Stimulated activated CD8-positive, alpha-beta memory T cell treated with anti-CD3 and anti-CD28 coated beads, Interleukin-7, amount 100 ng/mL, for 24 hours (primary cell): ENCODE data around the gene RAB4B.
"Not testable (repeated sequence)": the region's sequence is repeated elsewhere in the genome, so short reads cannot be mapped to it uniquely, and the experiment has no call there.

ENCODE experiments used
- DNase-seq: peaks from one replicate; pipeline ENCODE4 v3.0.0-alpha.2; 2020; ENCODE audit warnings: low read depth

The RAB4B gene

DNA sequence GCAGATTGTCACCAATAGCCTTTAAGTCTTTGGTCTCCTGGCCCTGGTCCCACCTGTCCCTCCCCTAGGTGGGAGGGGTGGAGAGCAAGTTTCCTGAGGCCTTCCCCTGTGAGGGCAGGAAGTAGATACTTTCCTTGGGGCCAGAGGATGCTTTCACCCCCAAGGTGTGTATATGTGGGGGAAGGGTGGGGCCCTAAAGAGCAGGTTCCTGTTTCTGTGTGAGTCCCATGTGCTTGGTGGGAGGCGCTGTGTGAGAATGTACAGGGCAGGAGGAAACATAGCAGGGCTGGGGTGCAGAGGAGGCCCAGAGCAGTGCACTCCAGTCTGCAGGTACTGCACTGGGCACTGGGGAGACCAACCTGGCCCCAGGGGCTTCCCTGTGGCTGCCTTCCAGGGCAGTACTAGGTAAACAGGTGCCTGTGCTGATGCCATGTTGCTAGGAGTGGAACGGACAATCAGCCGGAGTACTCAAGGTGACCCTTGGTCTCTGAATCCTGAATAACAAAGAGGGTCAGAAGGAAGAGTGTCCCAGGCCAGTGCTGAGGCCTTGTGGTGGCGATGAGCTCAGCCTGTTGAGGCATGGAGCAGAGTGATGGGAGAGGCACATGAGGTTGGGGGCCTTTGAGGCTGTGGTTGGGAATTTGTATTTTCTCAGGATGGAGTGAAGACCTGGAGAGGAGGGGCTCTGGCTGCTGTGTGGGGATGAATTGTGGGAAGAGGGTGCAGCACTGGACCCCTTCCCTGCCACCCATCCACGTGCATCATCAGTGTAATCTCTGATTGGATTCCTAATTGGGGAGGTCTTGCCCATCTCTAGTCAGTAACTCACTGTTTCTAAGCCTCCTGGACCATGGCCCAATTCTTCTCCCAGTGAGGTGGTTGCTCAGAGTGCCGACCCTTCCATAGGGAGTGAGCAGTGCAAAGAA is 26.1 kb downstream of the RAB4B start:
- DNase-seq: no peak

DNA sequence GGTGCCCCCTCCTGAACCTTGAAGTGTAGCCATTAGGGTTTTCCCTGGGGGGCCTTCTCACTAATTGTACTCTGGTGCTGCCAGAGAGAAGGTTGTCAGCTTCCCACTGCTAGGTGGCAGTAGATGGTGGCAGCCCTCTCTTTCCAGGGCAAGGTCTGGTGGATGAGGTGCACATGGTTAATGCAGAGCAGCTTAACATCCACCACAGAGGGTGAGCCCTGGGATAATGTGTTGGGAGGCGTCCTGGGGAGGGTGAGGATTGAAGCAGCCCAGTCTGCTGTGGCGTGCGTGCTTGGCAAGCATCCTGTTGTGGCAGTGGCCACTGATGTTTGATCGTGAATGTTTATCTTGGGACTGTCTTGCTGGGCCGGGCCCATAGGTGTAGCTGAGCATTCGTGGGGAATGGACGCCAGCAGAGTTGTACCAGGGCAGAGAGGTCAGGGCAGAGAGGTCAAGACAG is 26.8 kb downstream of the RAB4B start:
- DNase-seq: no peak

DNA sequence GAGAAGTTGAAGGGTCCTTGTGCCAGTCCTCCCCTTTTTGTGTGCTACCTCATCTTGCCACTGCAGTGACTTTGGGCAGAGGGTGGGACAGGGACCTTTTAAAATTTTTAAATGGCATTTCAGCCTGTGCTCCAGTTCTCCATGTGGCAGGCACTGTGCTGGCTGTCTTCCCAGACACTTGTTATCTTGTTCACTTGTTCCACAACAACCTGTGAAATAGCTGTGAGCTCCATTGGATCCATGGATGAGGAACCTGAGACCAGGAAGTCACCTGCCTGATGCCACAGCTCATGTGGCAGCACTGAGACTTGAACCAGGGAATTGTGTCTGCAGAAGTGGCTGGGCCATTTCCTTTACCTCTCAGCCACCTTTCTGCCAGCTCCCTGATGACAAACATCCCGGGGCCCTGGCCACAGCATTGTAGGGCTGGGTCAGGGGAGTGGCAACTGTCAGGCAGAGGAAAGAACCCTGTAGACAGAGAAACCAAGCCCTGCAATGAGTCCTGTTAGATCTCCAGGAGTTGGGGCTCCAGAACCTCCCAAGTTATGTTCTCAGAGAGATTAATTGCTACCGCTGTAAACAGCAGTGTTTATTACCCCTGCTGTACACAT is 27.3 kb downstream of the RAB4B start:
- DNase-seq: no peak

- DNase-seq: peak; percentile 53
These were observed 28.5 kb downstream of the RAB4B start for GRCh38 chr19:40806423-40807146.

DNA sequence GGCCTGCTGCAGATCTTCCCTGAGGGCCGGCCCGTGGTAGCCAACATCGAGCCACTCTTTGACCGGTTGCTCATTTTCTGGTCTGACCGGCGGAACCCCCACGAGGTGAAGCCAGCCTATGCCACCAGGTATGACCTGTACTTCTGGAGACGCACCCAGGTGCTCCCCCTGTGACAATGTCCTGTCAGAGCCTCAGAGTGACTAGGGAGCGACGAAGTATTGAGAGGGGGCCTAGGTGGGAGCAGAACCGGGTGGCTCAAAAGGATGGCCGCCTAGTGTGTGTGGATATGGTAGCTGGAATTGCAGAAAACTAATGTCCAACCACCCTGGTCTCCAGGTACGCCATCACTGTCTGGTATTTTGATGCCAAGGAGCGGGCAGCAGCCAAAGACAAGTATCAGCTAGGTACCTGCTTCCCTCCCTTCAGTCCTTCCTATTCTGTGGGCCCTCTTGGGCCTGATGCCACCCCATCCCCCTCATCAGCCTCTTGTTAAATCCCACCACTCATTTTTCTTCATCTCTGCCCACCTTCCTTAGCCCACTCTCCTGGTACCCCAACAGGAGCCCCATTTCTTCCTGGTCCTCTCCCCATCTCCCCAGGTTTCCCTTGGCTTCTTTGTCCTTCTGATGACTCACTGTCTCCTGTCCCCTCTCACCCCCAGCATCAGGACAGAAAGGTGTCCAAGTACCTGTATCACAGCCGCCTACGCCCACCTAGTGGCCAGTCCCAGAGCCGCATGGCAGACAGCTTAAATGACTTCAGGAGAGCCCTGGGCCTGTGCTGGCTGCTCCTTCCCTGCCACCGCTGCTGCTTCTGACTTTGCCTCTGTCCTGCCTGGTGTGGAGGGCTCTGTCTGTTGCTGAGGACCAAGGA is 29.3 kb downstream of the RAB4B start:
- no peak for DNase-seq

- DNase-seq: no peak
These were observed 29.9 kb downstream of the RAB4B start for GRCh38 chr19:40808021-40808325.

DNA sequence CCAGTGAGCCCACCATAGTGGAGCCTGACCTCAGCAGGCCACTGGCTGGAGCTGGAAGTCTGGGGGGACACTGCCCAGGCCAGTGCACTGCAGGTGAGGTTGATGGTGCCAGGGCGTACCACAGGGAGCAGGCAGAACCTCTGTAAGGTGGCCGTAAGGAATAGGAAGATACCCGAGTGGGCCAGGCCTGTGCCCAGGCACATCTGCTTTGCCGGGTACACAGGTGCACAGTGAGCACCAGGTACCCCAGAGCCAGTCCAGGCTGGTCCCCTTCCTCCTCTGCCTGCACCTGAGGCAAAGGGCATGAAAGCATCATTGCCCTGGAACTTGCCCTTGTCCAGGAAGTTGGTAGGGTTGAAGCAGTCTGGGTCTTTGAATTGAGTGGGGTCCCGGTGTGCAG is 30.4 kb downstream of the RAB4B start:
- DNase-seq: no peak

- no peak for DNase-seq
These were observed 31.5 kb downstream of the RAB4B start for GRCh38 chr19:40809358-40810086.

GRCh38 chr19:40810160-40810559 is 32.1 kb downstream of the RAB4B start:
- DNase-seq: no peak

DNA sequence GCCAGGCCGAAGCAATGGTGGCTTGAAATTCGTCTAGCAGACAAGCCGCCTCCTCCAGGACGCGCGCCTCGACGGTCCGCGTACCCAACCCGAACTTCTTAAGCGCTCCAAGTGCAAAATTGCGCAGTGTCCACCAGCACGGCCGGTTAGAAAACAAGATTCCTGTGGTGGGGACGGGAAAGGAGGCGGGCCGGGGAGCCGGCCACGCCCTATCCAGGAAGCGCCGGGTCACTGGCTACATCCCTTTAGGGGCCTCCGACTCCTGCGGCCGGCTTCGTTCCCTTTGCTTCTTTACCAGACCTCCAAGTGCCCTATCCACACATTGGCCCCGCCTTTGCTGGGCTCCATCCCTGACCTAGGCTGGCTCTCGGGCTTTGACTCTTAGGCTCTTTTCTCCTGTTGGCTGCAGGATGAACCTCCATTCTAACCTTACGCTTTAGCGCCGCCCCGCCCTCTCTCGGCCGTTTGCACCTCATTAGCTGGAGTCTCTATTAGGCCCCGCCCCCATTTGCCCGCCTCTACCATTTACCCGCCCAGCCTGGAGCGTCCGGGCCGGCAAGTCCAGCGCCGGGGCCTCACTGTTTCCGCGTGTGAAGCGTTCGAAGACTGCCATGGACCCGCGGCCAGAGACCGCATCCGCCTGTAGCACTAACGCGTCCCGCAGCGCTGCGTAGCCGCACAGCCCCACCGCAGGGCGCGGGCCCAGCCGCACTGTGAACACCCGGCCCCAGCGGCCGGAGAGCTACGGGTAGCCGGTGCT is 32.8 kb downstream of the RAB4B start:
- not testable (repeated sequence) for DNase-seq

DNA sequence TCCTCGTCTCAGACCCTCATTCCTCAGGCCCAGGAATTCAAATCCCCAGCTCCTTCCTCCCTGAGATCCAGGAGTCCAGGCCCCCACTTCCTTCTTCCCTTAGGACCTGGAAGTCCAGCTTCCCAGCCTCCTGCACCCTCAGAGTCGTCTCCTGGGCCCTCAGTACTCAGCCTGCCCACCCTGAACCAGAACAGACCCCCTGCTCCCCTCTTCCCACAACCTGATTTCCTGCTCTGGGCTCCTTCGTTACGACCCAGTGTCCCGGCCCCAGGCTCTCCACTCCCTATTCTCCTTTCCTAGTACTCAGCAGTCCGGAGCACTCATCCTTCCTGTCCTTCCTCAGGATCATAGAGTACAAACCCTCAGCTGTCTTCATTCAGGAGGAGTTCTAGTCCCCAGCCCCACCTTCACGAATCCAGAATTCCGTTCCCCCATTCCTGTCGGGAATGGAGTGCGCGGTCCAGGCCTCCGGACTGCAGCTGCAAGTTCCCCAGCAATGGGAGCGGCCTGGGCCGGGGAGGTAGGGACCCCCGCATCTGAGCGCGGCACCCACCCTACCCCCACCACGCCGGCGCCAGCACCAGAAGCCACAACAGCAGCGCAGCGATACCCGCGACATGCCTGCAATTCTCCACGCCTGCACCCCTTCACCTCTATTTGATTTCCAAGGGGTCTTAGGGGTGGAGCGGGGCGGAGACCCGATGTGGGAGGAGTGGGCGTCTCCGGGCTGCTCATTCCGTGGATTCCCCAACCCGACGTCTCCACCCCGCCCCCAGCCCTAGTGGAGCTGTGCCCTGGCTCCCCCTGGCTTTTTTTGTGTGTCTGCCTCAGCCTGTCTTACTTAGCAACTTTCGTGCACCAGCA is 33.7 kb downstream of the RAB4B start:
- no peak for DNase-seq

GRCh38 chr19:40812571-40812970 is 34.5 kb downstream of the RAB4B start:
- DNase-seq: not testable (repeated sequence)

DNA sequence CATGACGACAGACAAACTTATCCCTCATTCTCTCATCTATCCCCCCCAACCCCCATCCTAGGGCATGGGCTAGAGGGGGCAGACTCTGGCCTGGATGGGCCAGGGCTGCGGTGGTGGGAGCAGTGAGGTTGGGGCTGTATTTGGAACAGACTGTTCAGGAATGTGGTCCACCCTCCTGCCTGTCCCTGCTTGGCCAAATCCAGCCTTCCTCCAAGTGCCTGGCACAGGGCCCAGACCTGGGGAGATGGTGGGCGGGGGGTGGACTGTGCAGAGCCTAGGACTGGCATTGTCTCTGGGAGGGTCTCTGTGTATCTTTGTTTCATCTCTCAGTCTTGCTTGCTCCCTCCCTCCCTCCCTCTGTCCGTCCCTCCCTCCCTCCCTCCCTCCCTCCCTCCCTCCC is 35.1 kb downstream of the RAB4B start:
- no peak for DNase-seq

DNA sequence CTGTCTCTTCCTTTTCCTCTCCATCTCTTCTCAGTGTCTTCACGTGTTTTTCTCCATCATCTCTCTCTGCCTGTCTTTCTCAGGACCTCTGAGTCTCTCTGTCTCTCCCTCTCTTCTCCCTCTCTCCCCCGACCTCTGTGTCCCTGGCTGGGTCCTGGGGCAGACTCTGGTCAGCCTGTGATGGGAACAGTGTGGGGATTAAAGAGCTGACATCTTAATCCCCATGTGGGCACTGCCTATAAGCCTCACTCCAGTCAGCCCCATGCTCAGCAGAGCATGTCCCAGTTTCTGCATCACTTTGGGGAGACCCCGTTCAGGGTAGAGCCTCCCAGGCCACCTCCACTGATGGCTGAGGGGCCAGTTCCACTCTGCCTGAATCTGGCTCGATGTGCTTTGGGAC is 37.2 kb downstream of the RAB4B start:
- DNase-seq: no peak

DNA sequence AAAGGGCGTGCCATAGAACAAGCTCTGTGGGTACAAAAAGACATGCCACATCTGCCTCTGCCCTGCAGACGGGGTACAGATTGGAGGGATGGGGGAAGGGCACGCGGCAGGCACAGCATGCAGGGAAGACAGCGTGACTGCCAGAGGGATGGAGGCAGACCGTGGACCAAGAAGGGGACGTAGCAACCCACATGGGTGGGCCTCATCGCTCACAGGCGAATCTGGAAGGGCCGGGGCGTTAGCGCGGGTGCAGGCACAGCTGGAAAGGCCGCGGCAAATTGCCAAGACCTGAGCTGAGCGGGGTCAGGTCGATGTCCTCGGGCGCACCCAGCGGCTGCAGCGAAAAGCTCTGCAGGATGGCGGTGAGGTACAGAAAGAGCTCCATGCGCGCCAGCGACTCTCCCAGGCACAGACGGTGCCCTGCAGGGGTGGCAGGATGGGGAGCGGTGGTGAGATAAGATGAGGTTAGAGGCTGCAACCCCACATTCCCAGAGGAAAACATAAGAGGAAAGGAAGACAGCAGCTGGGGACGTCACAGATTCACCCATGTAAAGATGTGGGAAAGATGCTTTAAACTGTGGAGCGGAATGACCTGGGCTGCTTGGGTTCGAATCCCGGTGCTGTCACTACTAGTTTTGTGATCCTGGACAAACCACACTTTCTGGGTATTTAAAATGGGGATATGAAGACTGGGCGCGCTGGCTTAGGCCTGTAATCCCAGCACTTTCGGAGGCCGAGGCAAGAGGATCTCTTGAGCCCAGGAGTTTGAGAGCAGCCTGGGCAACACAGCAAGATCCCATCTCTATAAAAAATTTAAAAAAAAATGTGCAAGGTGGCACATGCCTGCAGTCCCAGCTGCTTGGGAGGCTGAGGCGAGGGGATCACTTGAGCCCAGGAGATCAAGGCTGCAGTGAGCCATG is 40.7 kb downstream of the RAB4B start:
- DNase-seq: not testable (repeated sequence)

GRCh38 chr19:40819479-40820234 is 41.6 kb downstream of the RAB4B start:
- not testable (repeated sequence) for DNase-seq

GRCh38 chr19:40822161-40822560 is 44.1 kb downstream of the RAB4B start:
- no peak for DNase-seq
